Measurements from ENCODE around the gene ZMIZ1.

Gene ZMIZ1

DNA sequence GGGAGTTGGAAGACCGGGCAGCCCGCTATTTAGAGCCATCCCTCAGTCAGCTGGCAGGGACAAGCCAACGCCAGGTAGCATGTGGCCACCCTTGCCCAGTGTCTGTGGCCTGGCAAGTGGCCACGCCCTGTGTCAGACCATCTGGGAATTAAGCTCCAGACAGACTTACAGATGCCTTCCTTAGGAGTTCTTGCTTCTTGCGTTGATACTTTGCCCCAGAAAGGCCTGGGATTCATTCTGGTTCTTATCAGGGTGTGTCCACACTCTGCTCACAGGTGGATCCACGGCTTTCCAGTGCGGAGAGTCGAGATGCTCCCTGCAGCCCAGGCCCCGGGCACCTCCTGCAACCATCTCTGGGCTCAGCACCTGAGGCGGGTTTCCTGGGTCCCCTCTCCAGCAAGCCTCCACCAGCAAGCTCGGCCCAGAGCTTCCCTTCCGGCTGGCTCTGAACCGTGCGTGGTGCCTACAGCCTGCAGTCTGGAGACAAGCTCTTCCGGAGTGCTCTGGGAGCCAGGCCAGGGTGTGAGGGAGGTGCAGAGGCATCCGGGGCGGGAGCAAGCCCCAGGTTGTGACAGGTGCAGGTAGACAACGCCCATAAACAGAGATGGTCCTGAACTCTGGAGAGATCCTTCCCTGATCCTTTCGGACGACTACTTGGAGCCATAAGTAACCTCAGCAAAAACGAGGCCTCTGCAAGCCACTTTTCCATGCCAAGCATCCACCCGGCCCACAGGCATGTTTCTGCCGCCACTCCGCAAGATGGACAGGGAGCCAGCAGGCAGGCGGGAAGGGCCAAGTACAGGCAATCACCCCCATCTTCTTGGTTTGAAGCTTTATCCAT lies 246.2 kb downstream of the ZMIZ1 start:
- no peak for DNase-seq

DNA sequence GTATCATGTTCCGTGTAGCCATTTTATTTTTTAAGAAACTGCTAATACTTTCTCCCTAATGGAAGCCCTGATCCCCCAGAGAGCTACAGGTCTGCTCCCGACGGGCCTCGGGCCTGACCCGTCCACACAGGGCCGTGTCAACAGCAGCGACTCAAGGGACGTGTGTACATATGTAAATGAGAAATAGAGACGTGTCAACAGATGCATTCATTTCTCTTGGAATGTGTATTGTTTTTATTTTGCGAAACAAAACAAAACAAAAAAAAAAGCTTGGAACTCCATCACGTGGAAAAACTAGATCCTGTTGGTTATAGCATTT lies 246.8 kb downstream of the ZMIZ1 start:
- no peak for DNase-seq

DNA sequence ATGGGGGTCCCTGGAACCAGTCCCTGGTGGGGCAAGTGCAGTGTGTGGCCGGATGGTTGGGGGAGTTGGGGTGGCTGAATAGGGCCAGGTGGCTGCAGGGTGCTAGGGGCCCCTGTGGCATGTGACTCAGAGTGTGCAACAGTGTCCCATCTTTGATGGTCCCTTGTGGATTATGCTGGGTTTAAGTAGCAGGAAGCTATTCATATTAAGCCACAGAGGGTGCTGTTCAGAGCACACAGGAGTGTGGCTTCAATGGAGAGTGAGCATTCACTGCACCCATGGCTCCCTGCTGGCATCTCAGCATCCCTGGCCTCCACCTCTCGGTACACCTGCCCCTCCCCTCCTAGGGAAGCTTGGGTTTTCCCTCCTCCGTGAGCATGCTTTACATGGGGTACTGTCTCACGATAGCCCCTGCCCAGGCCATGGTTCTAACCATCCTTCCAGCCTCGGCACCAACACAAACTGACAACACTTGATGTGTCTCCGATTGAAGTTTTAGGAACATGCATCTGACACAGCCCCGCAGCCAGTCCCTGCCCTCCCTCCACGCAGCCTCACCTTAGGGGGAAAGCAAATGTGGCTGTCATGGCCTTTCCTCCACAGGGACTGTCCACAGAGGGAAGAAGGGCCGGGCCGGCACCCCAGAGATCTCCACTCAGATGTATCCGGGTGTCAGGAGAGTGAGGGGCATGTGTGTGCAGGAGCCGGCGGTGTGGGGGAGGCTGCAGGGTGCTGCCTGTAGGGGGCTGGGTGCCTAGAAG lies 248.1 kb downstream of the ZMIZ1 start:
- DNase-seq: no peak

DNA sequence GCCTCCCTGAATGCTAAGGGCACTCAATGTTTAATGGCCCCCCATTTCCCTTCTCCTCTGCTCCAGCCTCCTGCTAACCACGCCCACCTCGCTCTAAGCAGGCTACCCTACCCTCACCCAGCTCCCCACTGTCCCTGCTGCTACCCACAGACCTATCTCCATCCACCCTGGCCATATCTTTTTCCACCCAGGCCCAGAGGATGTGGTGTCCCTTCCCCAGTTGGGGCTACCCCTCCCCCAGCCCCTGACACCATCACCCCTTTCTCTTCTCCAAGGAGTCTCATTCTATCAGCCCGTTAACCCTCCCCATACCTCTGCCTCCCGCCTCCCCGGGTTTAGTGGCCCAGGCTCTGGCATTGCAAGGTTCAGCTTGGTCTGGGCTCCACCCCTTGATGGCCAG lies 249.6 kb downstream of the ZMIZ1 start:
- DNase-seq: no peak

DNA sequence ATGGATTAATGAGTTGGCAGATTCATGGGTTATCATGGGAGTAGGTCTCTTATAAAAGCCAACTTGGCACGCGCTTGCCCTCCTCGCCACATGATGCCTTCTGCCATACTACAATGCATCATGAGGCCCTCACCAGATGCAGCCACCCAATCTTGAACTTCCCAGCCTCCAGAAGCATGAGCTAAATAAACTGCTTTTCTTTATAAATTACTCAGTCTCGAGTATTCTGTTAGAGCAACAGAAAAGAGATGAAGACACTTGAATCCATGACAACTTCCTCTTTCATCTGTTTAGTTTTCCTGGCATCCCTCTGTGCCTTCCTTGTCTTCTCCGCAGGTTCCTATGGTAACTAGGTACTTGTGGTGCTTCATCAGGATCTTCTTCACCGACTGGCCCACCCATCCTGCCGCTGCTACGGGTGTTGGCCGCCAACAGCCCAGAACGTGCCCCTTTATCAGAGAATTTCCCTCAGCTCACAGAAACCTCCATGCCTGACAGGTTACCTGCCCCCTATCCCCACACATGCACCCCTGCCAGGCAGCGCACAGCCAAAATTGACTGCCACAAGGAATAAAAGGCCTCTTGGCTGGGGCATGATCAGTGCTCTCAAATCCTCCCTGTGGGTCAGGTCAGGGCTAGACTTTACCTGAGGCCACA lies 250.5 kb downstream of the ZMIZ1 start:
- DNase-seq: no peak

DNA sequence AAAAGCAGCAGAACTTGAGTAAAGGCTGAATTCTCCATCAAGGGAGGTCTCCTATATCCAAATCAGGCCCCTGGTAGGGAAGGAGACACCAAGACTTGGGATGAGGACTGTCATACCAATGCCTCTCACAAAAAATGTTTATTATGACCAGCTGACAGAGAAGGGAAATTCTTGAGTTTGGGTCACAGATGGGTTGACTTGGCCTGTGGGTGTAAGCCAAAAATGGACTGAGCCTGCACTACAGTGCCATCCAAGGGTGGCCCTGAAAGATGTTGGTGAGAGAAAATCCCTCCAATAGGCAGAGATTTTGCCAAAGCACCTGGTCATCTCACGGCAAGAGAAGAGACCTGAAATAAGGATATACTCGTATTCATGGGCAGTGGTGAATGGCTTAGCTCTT lies 251.6 kb downstream of the ZMIZ1 start:
- DNase-seq: no peak

DNA sequence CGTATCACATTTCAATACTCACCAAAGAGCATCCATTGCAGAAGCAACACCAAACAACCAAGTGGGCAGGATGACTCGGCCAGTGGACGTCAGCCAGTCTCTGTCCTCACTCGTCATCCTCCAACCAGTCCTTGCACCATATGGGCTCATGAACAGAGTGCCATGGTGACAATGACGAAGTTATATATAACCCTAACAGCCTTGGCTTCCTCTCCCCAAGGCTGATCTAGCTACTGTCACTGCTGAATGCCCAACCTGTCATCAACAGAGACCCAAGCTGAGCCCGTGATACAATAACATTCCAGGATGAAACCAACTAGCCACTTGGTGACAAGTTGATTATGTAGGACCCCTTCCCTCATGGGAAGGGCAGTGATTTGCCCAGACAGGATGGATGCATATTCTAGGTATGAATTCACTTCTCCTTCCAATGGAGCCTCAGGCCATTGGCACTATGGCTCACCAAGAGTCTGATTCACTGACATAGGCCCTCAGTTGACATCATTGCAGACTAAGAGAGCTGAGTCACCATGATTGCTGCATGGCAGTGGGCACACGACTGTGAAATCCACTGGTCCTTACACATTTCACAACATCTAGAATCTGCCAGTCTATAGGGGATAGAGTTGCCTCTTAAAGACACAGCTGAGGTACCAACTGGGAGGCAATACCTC lies 252.2 kb downstream of the ZMIZ1 start:
- no peak for DNase-seq

DNA sequence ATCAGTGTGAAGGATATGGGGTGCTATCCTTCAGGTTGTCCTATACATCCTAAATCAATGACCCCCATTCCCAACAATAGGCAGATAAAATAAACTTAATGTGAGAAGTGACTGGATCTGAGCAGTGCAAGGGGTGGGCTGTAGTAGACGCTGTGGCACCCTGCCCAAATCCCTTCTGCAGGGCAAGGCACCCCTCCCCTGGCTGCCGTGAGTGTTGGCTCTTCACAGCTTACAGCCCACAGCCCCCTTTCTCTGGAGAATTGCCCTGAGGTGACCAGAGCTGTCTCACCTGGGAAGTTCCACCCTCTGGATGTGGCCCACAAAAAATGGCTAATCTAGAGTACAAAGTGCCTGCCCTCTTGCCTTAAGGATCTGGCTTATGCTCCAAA lies 252.7 kb downstream of the ZMIZ1 start:
- DNase-seq: no peak

DNA sequence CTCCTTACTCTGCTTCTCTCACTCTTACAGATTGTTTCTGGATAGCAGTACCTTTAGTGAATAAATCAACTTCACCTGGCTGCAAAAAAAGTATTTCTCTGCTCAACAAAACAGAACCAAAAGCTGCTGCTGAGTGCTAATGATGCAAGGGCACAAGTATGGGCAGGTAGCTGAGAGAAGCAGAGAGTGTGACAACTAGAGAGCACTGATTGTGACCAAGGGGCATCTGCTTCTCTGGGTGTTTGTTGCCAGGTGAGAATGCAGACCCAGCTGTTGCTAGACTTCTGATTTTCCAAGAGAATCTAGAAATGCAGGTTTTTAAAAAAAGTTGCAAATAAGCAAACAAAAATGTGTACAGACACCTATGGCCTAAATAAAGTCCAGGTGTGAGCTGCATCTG lies 253.2 kb downstream of the ZMIZ1 start:
- no peak for DNase-seq

DNA sequence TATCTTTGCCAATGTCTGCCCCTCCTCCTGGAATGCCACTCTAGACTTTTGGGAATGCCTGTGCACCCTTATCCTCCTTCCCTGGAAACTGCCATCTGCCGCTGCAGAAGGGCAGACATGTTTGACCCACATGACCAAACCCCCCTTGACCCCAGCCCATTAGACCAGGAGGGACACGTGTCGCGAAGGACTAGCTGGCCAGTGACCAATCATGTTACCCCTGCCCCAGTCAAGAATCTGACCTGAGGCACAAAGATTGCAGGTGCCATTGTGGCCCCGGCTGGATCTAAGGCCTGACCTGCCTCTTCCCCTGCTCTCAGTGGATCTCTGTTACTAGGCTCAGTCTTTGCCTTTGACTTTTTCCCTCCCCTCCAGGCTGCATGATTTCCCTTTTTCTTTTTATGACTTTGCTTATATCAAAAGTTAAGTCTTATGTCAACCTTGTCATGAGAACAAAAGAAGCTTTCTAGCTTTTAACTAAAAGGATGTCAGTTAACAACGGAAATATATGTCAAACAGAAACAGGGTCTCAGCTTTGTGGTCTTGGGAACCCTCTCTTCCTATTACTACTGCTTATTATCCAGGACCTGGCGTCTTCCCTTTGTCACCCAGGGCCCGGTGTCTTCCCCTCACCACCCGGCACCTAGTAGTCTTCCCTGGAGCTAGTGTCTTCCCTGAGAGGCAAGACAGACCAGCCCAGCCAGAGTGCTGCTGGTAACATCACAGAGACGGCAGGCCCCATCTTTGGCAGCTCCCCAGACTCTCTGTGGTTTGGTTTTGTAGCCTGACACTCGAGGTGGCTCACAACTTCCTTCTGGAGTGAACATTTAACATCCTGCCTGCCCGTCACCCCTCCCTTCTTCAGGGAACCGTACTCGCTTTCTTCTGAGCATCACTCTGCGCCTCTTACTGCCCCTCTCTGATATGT lies 254.1 kb downstream of the ZMIZ1 start:
- peak; percentile 87 for DNase-seq

DNA sequence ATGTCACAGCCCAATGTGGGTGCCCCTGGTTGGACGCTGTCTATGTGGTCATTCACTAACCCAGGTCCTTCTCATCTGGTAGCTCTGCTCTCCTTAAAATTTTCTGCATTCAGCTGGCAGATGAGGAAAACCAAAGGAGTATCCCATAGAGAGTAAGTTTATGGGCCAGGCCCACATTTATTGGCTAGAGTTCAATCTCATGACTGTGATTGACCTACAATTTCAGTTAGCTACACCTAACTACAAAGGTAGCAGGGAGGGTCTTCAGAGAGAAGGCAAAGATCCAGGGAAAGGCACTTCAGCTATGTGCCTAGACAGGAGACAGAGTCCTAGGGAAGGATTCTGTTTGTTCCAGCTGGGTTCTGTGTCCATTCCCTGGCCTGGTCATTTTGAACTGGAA lies 254.8 kb downstream of the ZMIZ1 start:
- DNase-seq: no peak

DNA sequence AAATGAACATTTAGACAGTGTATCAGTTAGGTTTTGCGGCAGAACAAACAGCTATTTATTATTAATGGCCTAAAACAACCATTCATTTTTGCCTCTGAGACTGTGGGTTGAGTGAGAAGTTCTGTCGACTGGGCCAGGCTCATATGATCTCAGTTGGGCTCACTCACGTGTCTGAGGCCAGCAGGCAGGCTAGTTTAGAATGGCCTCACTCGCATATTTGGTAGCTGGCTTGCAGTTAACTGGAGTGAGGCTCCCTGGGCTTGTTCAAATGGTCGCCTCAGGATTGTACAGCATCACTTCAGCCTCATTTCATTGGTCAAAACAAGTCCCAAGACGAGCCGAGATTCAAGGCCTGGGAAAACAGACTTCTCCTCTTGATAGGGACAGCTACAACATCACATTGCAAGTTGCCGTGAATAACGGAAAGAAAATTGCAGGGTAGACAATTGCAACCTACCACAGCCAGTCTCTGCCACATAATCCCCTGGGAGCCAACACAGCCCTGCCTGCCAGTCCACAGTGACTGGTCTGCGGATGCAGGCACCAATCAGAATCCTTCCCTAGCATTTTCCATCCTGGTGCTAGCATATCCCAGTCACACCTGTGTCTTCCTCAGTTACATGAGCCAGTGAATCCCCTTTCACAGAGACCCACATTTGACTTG lies 255.4 kb downstream of the ZMIZ1 start:
- no peak for DNase-seq

DNA sequence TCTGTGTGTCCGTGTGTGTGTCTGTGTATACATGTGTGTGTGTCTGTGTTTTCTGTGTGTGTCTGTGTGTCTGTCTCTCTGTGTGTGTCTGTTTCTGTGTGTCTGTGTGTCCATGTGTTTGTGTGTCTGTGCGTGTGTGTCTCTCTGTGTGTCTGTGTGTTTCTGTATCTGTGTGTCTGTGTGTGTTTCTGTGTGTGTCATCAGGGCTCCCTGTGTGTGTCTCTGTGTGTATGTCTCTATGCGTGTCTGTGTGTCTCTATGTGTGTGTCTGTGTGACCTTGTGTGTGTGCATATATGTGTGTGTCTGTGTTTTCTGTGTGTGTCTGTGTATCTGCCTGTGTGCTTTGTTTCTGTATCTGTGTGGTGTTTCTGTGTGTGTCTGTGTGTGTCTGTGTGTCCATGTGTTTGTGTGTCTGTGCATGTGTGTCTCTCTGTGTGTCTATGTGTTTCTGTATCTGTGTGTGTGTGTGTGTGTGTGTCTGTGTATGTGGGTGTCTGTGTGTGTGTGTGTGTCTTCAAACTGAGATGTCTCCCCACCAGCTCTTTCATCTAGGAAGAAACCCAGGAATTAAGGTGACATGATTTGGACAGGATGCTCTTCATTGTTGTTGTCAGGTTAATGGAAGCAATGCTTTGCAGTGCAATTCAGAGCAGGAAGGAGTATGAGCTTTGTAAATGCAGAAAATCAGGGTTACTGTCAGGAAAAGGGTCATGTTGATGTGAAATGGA lies 257.8 kb downstream of the ZMIZ1 start:
- no peak for DNase-seq

DNA sequence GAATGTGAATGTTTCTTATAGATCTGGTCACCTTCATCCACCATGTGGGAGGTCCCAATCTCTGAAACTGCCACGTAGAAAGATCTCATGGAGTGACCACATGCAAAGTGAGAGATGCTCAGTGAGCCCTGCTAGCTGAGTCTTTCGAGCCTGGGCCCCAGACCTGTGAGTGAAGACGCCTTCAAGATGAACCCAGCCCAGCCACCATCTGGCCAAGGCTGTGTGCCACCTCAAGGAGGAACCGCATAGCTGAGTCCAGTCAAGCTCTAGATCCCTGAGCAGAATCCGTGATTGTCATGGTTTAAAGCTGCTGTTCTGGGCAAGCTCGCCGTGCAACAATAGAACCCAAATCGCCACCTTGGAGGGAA lies 258.3 kb downstream of the ZMIZ1 start:
- no peak for DNase-seq

DNA sequence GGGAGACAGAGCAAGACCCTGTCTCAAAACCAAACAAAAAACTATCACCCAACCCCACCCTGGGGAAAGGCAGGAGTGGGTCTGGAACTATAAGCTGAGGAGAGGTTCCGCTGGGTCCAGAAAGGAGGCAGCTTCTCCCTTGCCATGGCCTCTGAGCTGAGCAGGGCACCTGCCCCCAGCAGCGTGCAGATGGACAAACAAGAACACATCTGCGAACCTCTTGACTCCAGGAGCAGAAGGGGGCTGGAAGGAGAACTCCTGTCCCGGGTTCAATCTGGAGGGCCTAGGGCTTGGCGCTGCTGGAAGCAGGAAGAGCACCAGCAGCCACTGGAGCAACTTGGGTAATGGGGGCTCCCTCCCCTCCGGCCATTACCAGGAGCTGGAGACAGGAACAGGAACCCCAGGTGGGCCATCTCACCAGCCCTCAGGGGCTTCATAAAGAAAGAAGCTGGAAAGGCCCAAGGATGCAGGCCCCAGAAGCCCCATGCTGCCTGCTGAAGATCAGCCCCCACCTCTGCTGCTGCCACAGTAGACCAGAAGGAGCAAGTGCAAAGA lies 259.5 kb downstream of the ZMIZ1 start:
- no peak for DNase-seq

DNA sequence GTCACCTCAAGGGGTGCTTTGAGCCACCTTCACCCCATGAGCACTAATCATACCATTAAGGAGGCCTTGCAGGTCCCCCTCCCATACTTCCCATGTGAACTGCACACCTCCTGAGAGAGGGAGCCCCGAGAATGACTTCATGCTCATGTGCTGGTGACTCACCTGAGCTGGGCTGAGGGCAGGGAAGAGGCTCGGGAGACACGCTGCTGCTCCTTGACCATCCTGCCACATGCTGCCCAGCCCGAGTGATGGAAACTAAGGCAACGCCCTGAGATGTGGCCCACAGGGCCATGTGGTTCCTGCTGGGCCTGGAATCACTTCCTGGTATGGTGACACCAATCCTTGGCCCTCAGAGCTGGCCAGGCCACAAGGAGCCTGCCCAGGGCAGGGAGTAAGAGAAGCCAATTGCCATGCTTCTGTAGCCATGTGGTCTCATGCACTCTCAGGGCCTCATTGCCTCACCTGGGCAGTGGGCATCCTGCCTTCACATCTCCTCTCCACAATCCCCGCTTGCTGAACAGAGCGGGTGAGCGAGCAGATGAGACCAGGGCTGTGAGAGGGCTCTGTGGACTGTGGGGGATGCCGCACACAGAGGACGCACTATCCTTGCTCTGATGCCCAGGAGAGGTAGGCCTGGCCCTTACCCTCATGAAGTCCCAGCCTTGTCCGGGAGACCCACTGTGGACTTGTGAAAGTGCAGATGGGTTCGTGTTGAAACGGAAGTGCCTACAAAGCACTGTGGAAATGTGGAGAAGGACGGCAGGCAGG lies 260.2 kb downstream of the ZMIZ1 start:
- no peak for DNase-seq

DNA sequence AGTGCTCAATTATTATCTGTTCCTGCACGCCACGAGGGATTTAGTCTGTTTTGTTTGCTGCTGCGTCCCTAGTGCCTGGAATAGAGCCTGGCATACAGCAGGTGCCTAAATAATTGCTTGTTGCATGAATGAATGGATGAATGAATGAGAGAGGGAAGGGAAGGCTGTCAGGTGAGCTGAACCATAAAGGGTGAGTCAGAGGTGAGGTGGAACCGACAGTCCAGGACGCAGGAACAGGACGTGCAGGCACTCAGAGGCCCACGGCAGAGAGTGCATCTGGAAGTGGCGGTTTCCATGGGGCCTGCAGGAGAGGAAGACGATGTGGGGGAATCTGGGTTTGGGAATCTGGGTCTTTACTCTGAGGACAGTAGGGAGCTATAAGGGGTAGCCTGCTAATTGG lies 260.8 kb downstream of the ZMIZ1 start:
- no peak for DNase-seq

DNA sequence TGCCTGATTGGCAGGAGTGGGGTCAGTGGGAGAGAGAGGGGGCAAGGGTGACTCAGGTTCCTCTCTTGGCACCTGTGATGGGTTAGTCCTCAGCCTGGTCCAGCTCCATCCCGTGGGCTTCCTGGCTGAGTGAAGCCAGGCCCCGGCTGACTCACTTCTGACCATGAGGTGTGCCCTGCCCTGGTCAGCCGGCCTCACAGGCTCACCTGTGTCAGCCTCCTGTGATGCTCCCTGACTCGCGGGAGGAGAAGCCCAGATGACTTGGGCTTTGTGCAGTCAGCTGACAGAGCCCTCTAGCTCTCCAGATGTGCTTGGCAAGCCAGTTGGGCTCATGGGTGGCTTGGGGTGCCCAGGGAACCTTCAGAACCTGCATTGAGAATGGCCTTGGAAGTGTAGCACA lies 262.5 kb downstream of the ZMIZ1 start:
- no peak for DNase-seq

DNA sequence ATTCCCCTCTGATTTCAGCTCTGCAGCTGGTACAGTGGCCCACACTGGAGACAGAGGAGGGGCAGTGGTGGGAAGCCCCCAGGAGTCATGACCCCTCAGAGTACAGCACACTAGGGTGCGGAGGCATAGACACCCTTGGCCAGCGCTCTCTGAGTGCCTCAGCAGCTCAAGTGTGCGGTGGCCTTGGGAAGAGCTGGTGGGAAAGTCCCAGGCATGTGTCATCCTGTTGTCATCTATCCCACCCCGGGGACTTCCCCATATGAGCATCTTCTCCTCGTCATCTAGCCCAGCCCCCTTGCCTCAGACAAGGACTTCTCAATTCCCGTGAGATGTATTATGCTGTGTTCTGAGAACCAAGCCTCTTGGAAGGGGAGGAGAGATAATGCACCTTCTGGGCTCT lies 262.9 kb downstream of the ZMIZ1 start:
- DNase-seq: peak; percentile 76
